GM12878 (cell line): ENCODE measurements around the gene GALT.

Experiments
- CHD1 ChIP-seq: IDR thresholded peaks from 2 replicates; pipeline ENCODE4 v1.6.1; 2012; ENCODE audit warnings: low read depth, low read length, improper control_type of control experiment
- CTCF ChIP-seq, 3 experiments: IDR thresholded peaks in 2 of 3; conservative IDR thresholded peaks in 1 of 3; 2 replicates each; pipeline ENCODE4 v1.5.1; 2011; ENCODE audit warnings: low read depth in 3 of 3, low read length in 3 of 3, mild to moderate bottlenecking in 3 of 3, control low read depth in 2 of 3, moderate library complexity in 2 of 3, inconsistent platforms in 1 of 3, mixed read lengths in 1 of 3; ENCODE audit not compliant: control insufficient read depth in 2 of 3, insufficient read depth in 1 of 3; ENCODE audit errors: extremely low read depth in 1 of 3
- GABPA ChIP-seq: IDR thresholded peaks from 2 replicates; pipeline ENCODE4 v1.6.1; 2014; ENCODE audit warnings: antibody characterized with exemption, low read depth, mild to moderate bottlenecking, inconsistent platforms
- HDGF ChIP-seq: fragments of 450-650 bp; IDR thresholded peaks from 2 replicates; pipeline ENCODE4 v1.6.1; 2016; ENCODE audit warnings: antibody characterized with exemption
- POLR2A ChIP-seq: IDR thresholded peaks from 2 replicates; pipeline ENCODE4 v1.6.1; 2011; ENCODE audit warnings: low read depth, mild to moderate bottlenecking, low read length
- POLR2AphosphoS5 ChIP-seq: IDR thresholded peaks from 2 replicates; pipeline ENCODE4 v1.6.1; 2011; ENCODE audit warnings: mild to moderate bottlenecking, low read length, inconsistent platforms

GRCh38 chr9:34634551-34635248 is 11.8 kb upstream of the GALT start:
- TF ChIP-seq CTCF (IDR thresholded peaks at IDR 0.05 in 2 of 3, conservative IDR thresholded peaks at IDR 0.05 in 1 of 3; ENCODE audit: control insufficient read depth in 2 of 3, extremely low read depth in 1 of 3, insufficient read depth in 1 of 3, low read depth in 3 of 3, low read length in 3 of 3): no peak
- no peak for TF ChIP-seq POLR2AphosphoS5
- no peak for TF ChIP-seq HDGF
- TF ChIP-seq CHD1: no peak
- TF ChIP-seq GABPA: no peak
- TF ChIP-seq POLR2A: no peak
